ENCODE measurements around the gene PTCHD1. TPM values are rescaled to one million over a fixed set of nuclear protein-coding genes. Genes with fewer than 3 reads are reported as not detected.

Gene PTCHD1
- total and polyA plus RNA-seq, 10 of the 15 experiments (the other 5 are each of a cell fraction or from before 2014, with no cell fraction given): not detected

GRCh38 chrX:23373129-23373804 lies 38.6 kb downstream of the PTCHD1 start (continued):
- no peak for TF ChIP-seq CTCF (IDR thresholded peaks at IDR 0.05 in 2 of 3, conservative IDR thresholded peaks at IDR 0.05 in 1 of 3; ENCODE audit: control insufficient read depth in 2 of 3, extremely low read depth in 1 of 3, insufficient read depth in 1 of 3, low read depth in 3 of 3, low read length in 3 of 3)
- no peak for TF ChIP-seq RELB (IDR thresholded peaks at IDR 0.05; ENCODE audit: low read depth)
- no peak for TF ChIP-seq CBFB (IDR thresholded peaks at IDR 0.05; ENCODE audit: low read depth)
- TF ChIP-seq ZBTB4 (CRISPR knock-in tag; IDR thresholded peaks at IDR 0.05): no peak
- TF ChIP-seq EZH2 (IDR thresholded peaks at IDR 0.05; ENCODE audit: borderline replicate concordance, control insufficient read depth, low read depth, low read length): no peak
- no peak for TF ChIP-seq NFYA (IDR thresholded peaks at IDR 0.05; ENCODE audit: borderline replicate concordance, low read depth, low read length)
- no peak for TF ChIP-seq MTA3 (IDR thresholded peaks at IDR 0.05; ENCODE audit: borderline replicate concordance, low read length)

Data from GM12878 (cell line).